A549 (cell line): ENCODE results near the gene CBX4. TPM values are rescaled to one million over a fixed set of nuclear protein-coding genes. Genes with fewer than 3 reads are reported as not detected.

Experiments
- ATAC-seq, 2 experiments: fragments of 200-7000 bp in 1 of 2; fragments of >200 bp in 1 of 2; cut with Nextera tagmentation in 1 of 2; cut with Tn5 transposase in 1 of 2; 3 replicates each; pipeline versions ENCODE4 v1.8.0 to v1.9.1; 2018 to 2020; ENCODE audit warnings: mild to moderate bottlenecking in 1 of 2, moderate library complexity in 1 of 2
- CTCF ChIA-PET: fragments of 300-600 bp; sonication (Branson Sonifier 250); formaldehyde crosslinking; extraction: SDS; loops from one replicate; lab custom pipeline; 2021; ENCODE audit warnings: antibody characterized with exemption, inconsistent platforms; lab: Yijun Ruan, JAX
- POLR2A ChIA-PET: fragments of 350-600 bp; formaldehyde crosslinking; extraction: SDS; loops from one replicate; lab custom pipeline; 2021; ENCODE audit warnings: antibody characterized with exemption, inconsistent platforms; lab: Yijun Ruan, JAX
- DNase-seq, 2 experiments: peaks; one replicate each; pipeline versions ENCODE4 v3.0.0 to v3.0.0-alpha.2; 2011 to 2016; ENCODE audit warnings: low read depth in 1 of 2, low spot score in 1 of 2
- FAIRE-seq: peaks from 2 replicates; lab custom pipeline; 2011; peaks lifted over from hg19 to GRCh38; lab: Jason Lieb, UNC
- H3K27ac ChIP-seq, 2 experiments: fragments of >200 bp; sonication (Bioruptor Twin); formaldehyde crosslinking; 3 replicates each; pipeline ENCODE4 v1.5.1; 2016 to 2017
- H3K4me1 ChIP-seq: fragments of >200 bp; sonication (Bioruptor Twin); formaldehyde crosslinking; 3 replicates; pipeline ENCODE4 v1.6.1; 2016
- H3K4me2 ChIP-seq: fragments of >200 bp; sonication (Bioruptor Twin); formaldehyde crosslinking; 3 replicates; pipeline ENCODE4 v1.6.1; 2016
- H3K4me3 ChIP-seq: fragments of >200 bp; sonication (Bioruptor Twin); formaldehyde crosslinking; 3 replicates; pipeline ENCODE4 v1.5.1; 2016
- H3K9me3 ChIP-seq: fragments of >200 bp; sonication (Bioruptor Twin); formaldehyde crosslinking; 3 replicates; pipeline ENCODE4 v1.6.1; 2016
- BHLHE40 ChIP-seq: IDR thresholded peaks from 2 replicates; pipeline ENCODE4 v1.6.1; 2012; ENCODE audit warnings: low read depth, low read length, inconsistent platforms
- E2F6 ChIP-seq: IDR thresholded peaks from 2 replicates; pipeline ENCODE4 v1.6.1; 2012; ENCODE audit warnings: low read depth, borderline replicate concordance
- EP300 ChIP-seq, 2 experiments: fragments of >200 bp; sonication (Bioruptor Twin); formaldehyde crosslinking; IDR thresholded peaks; 2 replicates in 1 of 2; 3 replicates in 1 of 2; pipeline ENCODE4 v1.6.1; 2016 to 2017
- HDAC2 ChIP-seq: fragments of 200-600 bp; sonication (generic); IDR thresholded peaks from 2 replicates; pipeline ENCODE4 v1.6.1; 2016
- HOXB13 ChIP-seq: fragments of 250-450 bp; sonication (Bioruptor Pico); IDR thresholded peaks from 2 replicates; pipeline ENCODE4 v1.5.0; 2020; ENCODE audit warnings: low read depth, mild to moderate bottlenecking, moderate library complexity
- JUN ChIP-seq, 2 experiments: fragments of >200 bp; sonication (Bioruptor Twin); formaldehyde crosslinking; IDR thresholded peaks; 2 replicates in 1 of 2; 3 replicates in 1 of 2; pipeline ENCODE4 v1.6.1; 2016 to 2017
- MAZ ChIP-seq: fragments of 150-350 bp; IDR thresholded peaks from 2 replicates; pipeline ENCODE4 v1.6.1; 2014; ENCODE audit warnings: antibody characterized with exemption, low read depth, low read length, borderline replicate concordance
- NFE2L2 ChIP-seq: fragments of 150-350 bp; conservative IDR thresholded peaks from 2 replicates; pipeline ENCODE4 v1.6.1; 2014; ENCODE audit warnings: low read length
- NPAS2 ChIP-seq: fragments of 250-450 bp; sonication (Bioruptor Pico); IDR thresholded peaks from 2 replicates; pipeline ENCODE4 v1.8.0; 2022; ENCODE audit warnings: mild to moderate bottlenecking, moderate library complexity, borderline replicate concordance
- PBX3 ChIP-seq: IDR thresholded peaks from 2 replicates; pipeline ENCODE4 v1.6.1; 2012
- PHF8 ChIP-seq: fragments of 200-600 bp; sonication (generic); IDR thresholded peaks from 2 replicates; pipeline ENCODE4 v1.6.1; 2016; ENCODE audit warnings: low read depth, mild to moderate bottlenecking, antibody characterized with exemption, moderate library complexity, borderline replicate concordance
- POLR2AphosphoS2 ChIP-seq: conservative IDR thresholded peaks from 2 replicates; pipeline ENCODE4 v1.6.1; 2012; ENCODE audit warnings: low read length, improper control_type of control experiment, inconsistent platforms
- RARB ChIP-seq: fragments of 250-450 bp; sonication (Bioruptor Pico); IDR thresholded peaks from 2 replicates; pipeline ENCODE4 v1.8.0; 2021; ENCODE audit warnings: mild to moderate bottlenecking, moderate library complexity
- RFX5 ChIP-seq: fragments of 450-650 bp; IDR thresholded peaks from 2 replicates; pipeline ENCODE4 v1.7.1; 2014; ENCODE audit warnings: antibody characterized with exemption, mild to moderate bottlenecking, moderate library complexity
- SMC3 ChIP-seq: fragments of >200 bp; sonication (Bioruptor Twin); formaldehyde crosslinking; IDR thresholded peaks from 3 replicates; pipeline ENCODE4 v1.6.1; 2018; ENCODE audit warnings: inconsistent platforms
- SREBF2 ChIP-seq: fragments of 450-650 bp; IDR thresholded peaks from 2 replicates; pipeline ENCODE4 v1.6.1; 2014; ENCODE audit warnings: mild to moderate bottlenecking, moderate library complexity
- TFCP2L1 ChIP-seq: fragments of 250-450 bp; sonication (Bioruptor Pico); IDR thresholded peaks from 2 replicates; pipeline ENCODE4 v1.5.0; 2021; ENCODE audit warnings: mild to moderate bottlenecking
- TP53 ChIP-seq: fragments of 250-450 bp; sonication (Bioruptor Pico); IDR thresholded peaks from 2 replicates; pipeline ENCODE4 v1.5.0; 2021; ENCODE audit warnings: mild to moderate bottlenecking, moderate library complexity
- ZSCAN20 ChIP-seq: fragments of 250-450 bp; sonication (Bioruptor Pico); IDR thresholded peaks from 2 replicates; pipeline ENCODE4 v1.8.0; 2022; ENCODE audit warnings: mild to moderate bottlenecking, moderate library complexity
- WGBS: methylation state at CpG from one replicate; pipeline ENCODE4 v1.1.6; 2017; ENCODE audit errors: missing lambda C conversion rate; 5-methylcytosine and 5-hydroxymethylcytosine counted together
- polyA plus RNA-seq, 4 experiments: library from polyadenylated mRNA; depleted of rRNA in 3 of 4; stranded (reverse); fragments of >200 nt; fragmentation: RNase III in 1 of 4; extraction: RNeasy Plus Mini Kit Qiagen cat#74134 plus additional on column Dnase treatment in 1 of 4; gene quantifications; 2 replicates in 3 of 4; 3 replicates in 1 of 4; pipeline ENCODE4 v1.2.3, GENCODE V29; 2011 to 2017
- TF ChIP-seq, protein P1 (sequence below): fragments of >200 bp; sonication (Bioruptor Twin); formaldehyde crosslinking; IDR thresholded peaks from 3 replicates; pipeline ENCODE4 v1.5.1; 2016
- TF ChIP-seq, protein P2 (sequence below): fragments of 450-650 bp; IDR thresholded peaks from 2 replicates; pipeline ENCODE4 v1.6.1; 2014; ENCODE audit warnings: antibody characterized with exemption
- TF ChIP-seq, protein P3 (sequence below): IDR thresholded peaks from 2 replicates; pipeline ENCODE4 v1.6.1; 2012

Gene CBX4
- polyA plus RNA-seq, 2 of the 4 experiments (the other 2 are of a cell fraction), result 31.0 to 34.1 TPM

GRCh38 chr17:79859676-79860615, 20.7 kb upstream of the CBX4 start:
- Histone ChIP-seq H3K4me3 (no peak overlapping the region), H3K27ac (no peak overlapping the region), H3K9me3 (no peaks in the 10 kb centered on the region), H3K4me2 (no peak overlapping the region), H3K4me1 (no peaks in the 10 kb centered on the region)
- POLR2A ChIA-PET, result no interaction called here
- 81% methylated on average over 37 of the region's 38 CpGs for WGBS
- TF ChIP-seq HOXB13 (CRISPR knock-in tag) (no peak), SMC3 (no peak), JUN (IDR thresholded peaks at IDR 0.05) (no peak), TP53 (CRISPR knock-in tag) (no peak), E2F6 (no peak), PBX3 (no peak), EP300 (IDR thresholded peaks at IDR 0.05) (no peak), HDAC2 (no peak), RFX5 (no peak), POLR2AphosphoS2 (no peak), NPAS2 (CRISPR knock-in tag) (no peak), ZSCAN20 (CRISPR knock-in tag) (no peak), RARB (no peak), PHF8 (no peak), MAZ (no peak)
- TF ChIP-seq, protein P1, sequence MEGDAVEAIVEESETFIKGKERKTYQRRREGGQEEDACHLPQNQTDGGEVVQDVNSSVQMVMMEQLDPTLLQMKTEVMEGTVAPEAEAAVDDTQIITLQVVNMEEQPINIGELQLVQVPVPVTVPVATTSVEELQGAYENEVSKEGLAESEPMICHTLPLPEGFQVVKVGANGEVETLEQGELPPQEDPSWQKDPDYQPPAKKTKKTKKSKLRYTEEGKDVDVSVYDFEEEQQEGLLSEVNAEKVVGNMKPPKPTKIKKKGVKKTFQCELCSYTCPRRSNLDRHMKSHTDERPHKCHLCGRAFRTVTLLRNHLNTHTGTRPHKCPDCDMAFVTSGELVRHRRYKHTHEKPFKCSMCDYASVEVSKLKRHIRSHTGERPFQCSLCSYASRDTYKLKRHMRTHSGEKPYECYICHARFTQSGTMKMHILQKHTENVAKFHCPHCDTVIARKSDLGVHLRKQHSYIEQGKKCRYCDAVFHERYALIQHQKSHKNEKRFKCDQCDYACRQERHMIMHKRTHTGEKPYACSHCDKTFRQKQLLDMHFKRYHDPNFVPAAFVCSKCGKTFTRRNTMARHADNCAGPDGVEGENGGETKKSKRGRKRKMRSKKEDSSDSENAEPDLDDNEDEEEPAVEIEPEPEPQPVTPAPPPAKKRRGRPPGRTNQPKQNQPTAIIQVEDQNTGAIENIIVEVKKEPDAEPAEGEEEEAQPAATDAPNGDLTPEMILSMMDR, result no peak
- TF ChIP-seq, protein P2, sequence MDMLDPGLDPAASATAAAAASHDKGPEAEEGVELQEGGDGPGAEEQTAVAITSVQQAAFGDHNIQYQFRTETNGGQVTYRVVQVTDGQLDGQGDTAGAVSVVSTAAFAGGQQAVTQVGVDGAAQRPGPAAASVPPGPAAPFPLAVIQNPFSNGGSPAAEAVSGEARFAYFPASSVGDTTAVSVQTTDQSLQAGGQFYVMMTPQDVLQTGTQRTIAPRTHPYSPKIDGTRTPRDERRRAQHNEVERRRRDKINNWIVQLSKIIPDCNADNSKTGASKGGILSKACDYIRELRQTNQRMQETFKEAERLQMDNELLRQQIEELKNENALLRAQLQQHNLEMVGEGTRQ, result no peak
- TF ChIP-seq, protein P3, sequence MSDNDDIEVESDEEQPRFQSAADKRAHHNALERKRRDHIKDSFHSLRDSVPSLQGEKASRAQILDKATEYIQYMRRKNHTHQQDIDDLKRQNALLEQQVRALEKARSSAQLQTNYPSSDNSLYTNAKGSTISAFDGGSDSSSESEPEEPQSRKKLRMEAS, result no peak
- FAIRE-seq (no peak), DNase-seq (no peak), ATAC-seq (no peak)
- CTCF ChIA-PET, result interaction anchor here (0.6 to 6.0 kb wide), 7 partner anchors 9 to 132 kb away, joined by 3 to 66 read pairs (median 3); partner anchors contain the start of gene CBX4

- POLR2A ChIA-PET, result no interaction called here
- no peak for FAIRE-seq
- TF ChIP-seq NFE2L2 (no peak), NPAS2 (CRISPR knock-in tag) (no peak), BHLHE40 (no peak), TFCP2L1 (no peak), SREBF2 (no peak)
- TF ChIP-seq, protein P1, result no peak
Measured at GRCh38 chr17:79857095-79857494, 17.9 kb upstream of the CBX4 start.

More at GRCh38 chr17:79857095-79857494, 17.9 kb upstream of the CBX4 start:
- Histone ChIP-seq H3K27ac (no peak overlapping the region), H3K4me2 (no peak overlapping the region), H3K4me3 (no peak overlapping the region), H3K4me1 (peaks cover 7% of the 10 kb centered on the region), H3K9me3 (no peaks in the 10 kb centered on the region)
- ATAC-seq (no peak), DNase-seq (no peak)
- CTCF ChIA-PET, result interaction anchor here (1.5 to 6.0 kb wide), 4 partner anchors 11 to 17 kb away, joined by 5 to 66 read pairs (median 22); partner anchors contain the start of gene CBX4
- 80% methylated on average over 8 of the region's 8 CpGs for WGBS
